ENCODE measurements around the gene CHCHD4. TPM values are rescaled to one million over a fixed set of nuclear protein-coding genes. Genes with fewer than 3 reads are reported as not detected.
"Not testable (repeated sequence)": the region's sequence is repeated elsewhere in the genome, so short reads cannot be mapped to it uniquely, and the experiment has no call there.

Gene CHCHD4
- total RNA-seq, 1 experiment from 2014 or later = 43.3 TPM

DNA sequence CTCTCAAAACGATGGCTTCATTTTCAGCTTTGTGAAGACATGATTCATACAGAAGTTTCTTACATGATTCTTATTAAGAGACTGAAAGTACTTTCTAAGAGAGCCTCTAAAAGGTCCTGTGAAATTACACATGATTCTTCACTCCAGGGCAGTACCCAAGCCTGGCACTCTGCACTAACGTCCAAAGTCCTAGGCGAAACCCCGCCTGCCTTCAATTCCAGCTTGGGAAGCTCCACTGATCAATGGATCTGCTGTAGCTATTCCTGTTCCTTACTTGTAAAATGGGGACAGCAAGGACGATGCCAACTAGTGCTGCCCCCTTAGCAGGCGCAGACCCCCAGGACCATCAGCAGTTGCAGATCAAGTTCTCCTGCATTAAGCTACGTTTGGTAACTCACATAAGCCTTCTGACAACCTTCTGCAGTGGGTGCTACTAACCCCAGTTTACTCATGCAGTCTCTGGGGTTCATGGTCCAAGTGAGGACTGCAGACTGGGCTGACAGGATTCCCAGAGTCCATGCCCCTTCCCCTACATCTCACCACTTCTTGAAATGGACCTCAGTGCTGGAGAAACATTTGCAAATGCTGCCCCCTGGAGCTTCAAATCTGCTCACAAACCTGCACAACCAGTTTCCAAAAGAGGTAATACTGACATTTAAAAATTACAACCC, 10.6 kb downstream of the CHCHD4 start:
- Histone ChIP-seq H3K36me3 (ENCODE audit: low read depth, low read length) (peaks cover 44% of the 10 kb centered on the region), H3F3A (ENCODE audit: low read length, unreplicated experiment) (no peaks in the 10 kb centered on the region), H4K20me1 (ENCODE audit: low read length) (no peaks in the 10 kb centered on the region), H3K79me2 (ENCODE audit: low read length) (peaks cover 21% of the 10 kb centered on the region; the same call in 1 of the 2 replicates), H3K9me2 (replicated peaks; ENCODE audit: low read length) (no peaks in the 10 kb centered on the region), H3K9me3 (ENCODE audit: low read length) (no peaks in the 10 kb centered on the region), H3K9ac (ENCODE audit: low read length) (no peak overlapping the region), H3K4me1 (ENCODE audit: insufficient read depth, low read length) (peaks cover 15% of the 10 kb centered on the region), H2AFZ (ENCODE audit: low read length) (no peak overlapping the region), H3K27me3 (ENCODE audit: low read length) (no peaks in the 10 kb centered on the region), H3K27ac (ENCODE audit: low read length) (no peak overlapping the region), H3K4me2 (ENCODE audit: low read length) (peak overlapping the region; percentile 16), H3K4me3 (ENCODE audit: low read length) (no peak overlapping the region)
- ChIA-PET CTCF (interaction anchor here (0.7 to 1.5 kb wide), 3 partner anchors 65 to 341 kb away, joined by 4 to 15 read pairs (median 5); partner anchors contain the start of gene LSM3), POLR2A (ENCODE audit: unreplicated experiment) (no interaction called here)
- BruUV-seq (replicated peaks) = no TSS peak
- no peak for TF ChIP-seq EZH2 (IDR thresholded peaks at IDR 0.05; ENCODE audit: low read length, unreplicated experiment)
- no peak for TF ChIP-seq EZH2phosphoT487 (IDR thresholded peaks at IDR 0.05; ENCODE audit: borderline replicate concordance, low read length)
- TF ChIP-seq, protein P1, sequence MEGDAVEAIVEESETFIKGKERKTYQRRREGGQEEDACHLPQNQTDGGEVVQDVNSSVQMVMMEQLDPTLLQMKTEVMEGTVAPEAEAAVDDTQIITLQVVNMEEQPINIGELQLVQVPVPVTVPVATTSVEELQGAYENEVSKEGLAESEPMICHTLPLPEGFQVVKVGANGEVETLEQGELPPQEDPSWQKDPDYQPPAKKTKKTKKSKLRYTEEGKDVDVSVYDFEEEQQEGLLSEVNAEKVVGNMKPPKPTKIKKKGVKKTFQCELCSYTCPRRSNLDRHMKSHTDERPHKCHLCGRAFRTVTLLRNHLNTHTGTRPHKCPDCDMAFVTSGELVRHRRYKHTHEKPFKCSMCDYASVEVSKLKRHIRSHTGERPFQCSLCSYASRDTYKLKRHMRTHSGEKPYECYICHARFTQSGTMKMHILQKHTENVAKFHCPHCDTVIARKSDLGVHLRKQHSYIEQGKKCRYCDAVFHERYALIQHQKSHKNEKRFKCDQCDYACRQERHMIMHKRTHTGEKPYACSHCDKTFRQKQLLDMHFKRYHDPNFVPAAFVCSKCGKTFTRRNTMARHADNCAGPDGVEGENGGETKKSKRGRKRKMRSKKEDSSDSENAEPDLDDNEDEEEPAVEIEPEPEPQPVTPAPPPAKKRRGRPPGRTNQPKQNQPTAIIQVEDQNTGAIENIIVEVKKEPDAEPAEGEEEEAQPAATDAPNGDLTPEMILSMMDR (conservative IDR thresholded peaks at IDR 0.05; ENCODE audit: low read depth, low read length) = peak; percentile 86
- intact Hi-C loops (cut with micrococcal nuclease) = loop anchor here (1.0 kb wide), 1 partner anchor 218 kb away; no protein-coding TSS in a partner anchor
- ATAC-seq (peak; percentile 54), DNase-seq (peak; percentile 67)

DNA sequence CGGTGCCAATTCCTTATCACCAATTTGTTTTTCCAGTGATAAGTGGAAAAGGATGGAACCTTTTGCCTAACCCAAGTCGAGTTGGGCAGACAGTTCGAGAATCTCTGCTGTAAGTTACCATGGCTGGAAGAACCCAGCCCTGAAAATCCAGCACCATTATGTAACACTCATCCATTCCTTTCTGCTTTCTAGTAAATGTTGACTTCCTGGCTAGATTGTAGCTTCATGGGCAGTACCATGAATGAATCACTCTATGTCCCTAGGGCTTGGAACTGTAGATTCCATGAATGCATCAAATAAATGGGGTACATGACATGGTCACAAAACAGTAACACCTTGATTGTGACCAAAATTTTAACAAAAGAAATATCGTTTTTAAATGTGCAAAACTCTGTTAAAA, 14.0 kb downstream of the CHCHD4 start:
- no peak overlapping the region for H3K27ac ChIP-seq (ENCODE audit: low read length)
- DNase-seq (peak; percentile 17), ATAC-seq (no peak)
- H3K4me3 ChIP-seq (ENCODE audit: low read length) = no peak overlapping the region
- TF ChIP-seq EZH2 (IDR thresholded peaks at IDR 0.05; ENCODE audit: low read length, unreplicated experiment) (no peak), EZH2phosphoT487 (IDR thresholded peaks at IDR 0.05; ENCODE audit: borderline replicate concordance, low read length) (no peak)
- TF ChIP-seq, protein P1 (conservative IDR thresholded peaks at IDR 0.05; ENCODE audit: low read depth, low read length) = no peak
- no peaks in the 10 kb centered on the region for H3K9me2 ChIP-seq (replicated peaks; ENCODE audit: low read length)
- no peaks in the 10 kb centered on the region for H3K79me2 ChIP-seq (ENCODE audit: low read length)
- H3K36me3 ChIP-seq (ENCODE audit: low read depth, low read length) = peaks cover 39% of the 10 kb centered on the region
- ChIA-PET POLR2A (ENCODE audit: unreplicated experiment) (no interaction called here), CTCF (no interaction called here)
- no peaks in the 10 kb centered on the region for H3K27me3 ChIP-seq (ENCODE audit: low read length)
- no TSS peak for BruUV-seq (replicated peaks)
- no peak overlapping the region for H2AFZ ChIP-seq (ENCODE audit: low read length)
- H3K4me1 ChIP-seq (ENCODE audit: insufficient read depth, low read length) = peaks cover 15% of the 10 kb centered on the region
- no peak overlapping the region for H3K4me2 ChIP-seq (ENCODE audit: low read length)
- intact Hi-C loops (cut with micrococcal nuclease) = no loop called here
- H3F3A ChIP-seq (ENCODE audit: low read length, unreplicated experiment) = no peaks in the 10 kb centered on the region
- no peaks in the 10 kb centered on the region for H3K9me3 ChIP-seq (ENCODE audit: low read length)
- H4K20me1 ChIP-seq (ENCODE audit: low read length) = no peaks in the 10 kb centered on the region
- no peak overlapping the region for H3K9ac ChIP-seq (ENCODE audit: low read length)

DNA sequence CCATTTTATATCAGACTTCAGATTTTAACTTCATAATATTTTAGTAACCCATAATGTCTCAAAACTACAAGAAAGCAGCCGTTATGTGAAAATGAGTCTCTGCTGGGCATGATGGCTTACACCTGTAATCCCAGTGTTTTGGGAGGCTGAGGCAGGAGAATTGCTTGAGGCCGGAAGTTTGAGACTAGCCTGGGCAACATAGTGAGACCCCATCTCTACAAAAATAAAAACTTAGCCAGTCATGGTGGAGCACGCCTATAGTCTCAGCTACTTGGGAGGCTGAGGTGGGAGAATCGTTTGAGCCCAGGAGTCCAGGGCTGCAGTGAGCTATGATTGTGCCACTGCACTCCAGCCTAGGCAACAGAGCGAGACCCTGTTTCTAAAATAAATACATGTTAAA, 14.8 kb downstream of the CHCHD4 start:
- ATAC-seq; H3K9me2 ChIP-seq (replicated peaks; ENCODE audit: low read length); H3K27ac ChIP-seq (ENCODE audit: low read length); H4K20me1 ChIP-seq (ENCODE audit: low read length); CTCF ChIA-PET; H2AFZ ChIP-seq (ENCODE audit: low read length); H3K27me3 ChIP-seq (ENCODE audit: low read length); intact Hi-C loops (cut with micrococcal nuclease); H3F3A ChIP-seq (ENCODE audit: low read length, unreplicated experiment); H3K9me3 ChIP-seq (ENCODE audit: low read length); H3K4me2 ChIP-seq (ENCODE audit: low read length); H3K9ac ChIP-seq (ENCODE audit: low read length); POLR2A ChIA-PET (ENCODE audit: unreplicated experiment); H3K79me2 ChIP-seq (ENCODE audit: low read length); BruUV-seq (replicated peaks); H3K4me3 ChIP-seq (ENCODE audit: low read length); DNase-seq: not testable (repeated sequence)
- Histone ChIP-seq H3K4me1 (ENCODE audit: insufficient read depth, low read length) (peaks cover 13% of the 10 kb centered on the region), H3K36me3 (ENCODE audit: low read depth, low read length) (peaks cover 30% of the 10 kb centered on the region)

Measured in PC-3 (cell line).